Stimulated activated naive CD4-positive, alpha-beta T cell (primary cell): ENCODE results near the gene SPC24.
"Not testable (repeated sequence)": the region's sequence is repeated elsewhere in the genome, so short reads cannot be mapped to it uniquely, and the experiment has no call there.

Experiments used
- DNase-seq, 6 experiments: peaks; one replicate each; lab custom pipeline; 2025; lab: John Stamatoyannopoulos, UW

The SPC24 gene

GRCh38 chr19:11164879-11165406, 9.4 kb upstream of the SPC24 start:
- no peak for DNase-seq

GRCh38 chr19:11164296-11164695, 8.7 kb upstream of the SPC24 start:
- DNase-seq: no peak

DNA sequence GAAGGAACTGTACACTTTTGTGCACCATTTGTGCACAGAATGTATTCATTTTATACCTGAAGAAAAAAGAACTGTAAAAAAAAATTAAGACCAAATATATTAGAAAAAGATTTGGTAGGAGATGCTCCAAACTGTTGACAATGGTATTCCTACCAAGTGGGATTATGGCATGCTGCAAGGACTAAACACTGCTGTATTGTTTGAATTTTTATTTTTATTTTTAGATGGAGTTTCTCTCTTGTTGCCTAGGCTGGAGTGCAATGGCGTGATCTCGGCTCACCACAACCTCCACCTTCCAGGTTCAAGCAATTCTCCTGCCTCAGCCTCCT, 4.8 kb upstream of the SPC24 start:
- DNase-seq: not testable (repeated sequence)

GRCh38 chr19:11159598-11160439, 4.2 kb upstream of the SPC24 start:
- no peak for DNase-seq

DNA sequence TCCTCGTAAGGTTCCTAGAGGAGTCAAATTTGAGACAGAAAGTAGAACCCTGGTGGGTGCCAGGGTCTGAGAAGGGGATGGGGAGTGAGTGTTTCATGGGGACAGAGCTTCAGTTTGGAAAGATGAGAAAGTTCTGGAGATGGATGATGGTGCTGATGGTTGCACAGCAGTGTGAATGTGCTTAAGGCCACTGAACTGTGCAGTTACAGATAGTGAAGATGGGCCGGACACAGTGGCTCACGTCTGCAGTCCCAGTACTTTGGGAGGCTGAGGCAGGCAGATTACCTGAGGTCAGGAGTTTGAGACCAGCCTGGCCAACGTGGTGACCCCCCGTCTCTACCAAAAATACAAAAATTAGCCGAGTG, 917 bp downstream of the SPC24 start:
- no peak for DNase-seq

DNA sequence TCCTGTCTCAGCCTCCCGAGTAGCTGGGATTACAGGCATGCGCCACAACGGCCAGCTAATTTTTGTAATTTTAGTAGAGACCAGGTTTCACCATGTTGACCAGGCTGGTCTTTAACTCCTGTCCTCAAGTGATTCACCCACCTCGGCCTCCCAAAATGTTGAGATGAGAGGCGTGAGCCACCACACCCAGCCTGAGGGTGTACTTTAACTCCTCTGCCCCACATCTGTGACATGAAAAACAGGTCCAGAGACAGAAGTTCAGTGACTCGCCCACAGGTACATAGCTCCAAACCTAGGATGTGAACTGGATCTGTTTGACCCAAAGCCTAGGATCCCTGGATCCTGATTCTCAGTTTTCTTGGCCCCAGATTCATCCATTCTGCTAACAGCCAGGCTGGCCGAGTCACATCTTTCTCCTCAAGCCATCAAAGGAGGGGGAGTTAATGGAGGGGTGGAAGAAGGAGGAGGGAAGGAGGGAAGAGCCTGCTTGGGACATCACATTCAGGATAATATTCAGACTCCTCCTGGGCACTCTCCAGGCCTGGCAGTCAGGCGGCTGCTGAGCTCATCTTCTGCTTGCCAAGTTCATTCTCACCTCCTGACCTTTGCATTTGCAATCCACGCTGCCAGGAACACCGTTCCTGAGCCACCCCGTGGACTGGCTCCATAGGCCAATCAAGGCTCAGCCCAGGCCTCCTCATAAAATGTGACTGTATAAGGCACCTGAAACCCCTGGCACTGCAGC, 3.1 kb downstream of the SPC24 start:
- no peak for DNase-seq

DNA sequence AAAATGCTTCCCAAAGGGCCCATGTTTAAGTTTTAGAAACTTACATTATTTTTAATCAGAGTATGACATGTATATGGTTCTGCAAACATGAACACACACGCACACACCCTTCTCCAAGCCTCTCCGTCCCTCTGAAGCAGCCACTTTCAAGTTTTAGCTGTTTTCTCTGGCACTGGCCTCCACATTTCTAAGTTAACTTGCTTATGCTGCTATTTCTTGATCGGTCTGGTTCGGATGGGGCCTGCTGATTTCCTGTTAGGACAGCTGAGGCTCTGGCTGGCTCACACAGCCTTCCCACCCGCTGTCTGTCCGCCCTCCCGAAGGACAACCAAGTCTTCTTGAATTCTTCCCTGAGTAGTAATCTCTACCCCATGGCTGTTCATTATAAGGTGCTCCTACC, 4.4 kb downstream of the SPC24 start:
- no peak for DNase-seq

GRCh38 chr19:11148001-11148400, 7.6 kb downstream of the SPC24 start:
- DNase-seq: no peak

DNA sequence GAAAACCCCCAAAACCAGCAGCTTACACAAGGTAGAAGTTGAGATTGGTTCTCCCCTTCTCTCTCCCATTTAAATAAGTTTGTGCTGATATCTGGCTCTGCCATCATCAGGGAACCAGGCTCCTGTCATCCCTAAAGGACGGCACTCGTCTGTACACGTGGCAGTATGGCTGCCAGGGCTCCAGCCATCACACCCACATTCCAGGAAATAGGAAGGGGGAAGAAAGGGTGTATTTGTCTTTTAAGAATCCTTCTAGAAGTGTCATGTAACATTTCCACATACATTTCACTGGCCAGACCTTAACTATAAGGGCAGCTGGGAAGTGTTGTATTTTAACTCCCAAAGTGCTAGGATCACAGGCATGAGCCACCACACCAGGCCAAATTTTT, 10.1 kb downstream of the SPC24 start:
- no peak for DNase-seq

- DNase-seq: no peak
These were observed 12.9 kb downstream of the SPC24 start for GRCh38 chr19:11142528-11143171.

DNA sequence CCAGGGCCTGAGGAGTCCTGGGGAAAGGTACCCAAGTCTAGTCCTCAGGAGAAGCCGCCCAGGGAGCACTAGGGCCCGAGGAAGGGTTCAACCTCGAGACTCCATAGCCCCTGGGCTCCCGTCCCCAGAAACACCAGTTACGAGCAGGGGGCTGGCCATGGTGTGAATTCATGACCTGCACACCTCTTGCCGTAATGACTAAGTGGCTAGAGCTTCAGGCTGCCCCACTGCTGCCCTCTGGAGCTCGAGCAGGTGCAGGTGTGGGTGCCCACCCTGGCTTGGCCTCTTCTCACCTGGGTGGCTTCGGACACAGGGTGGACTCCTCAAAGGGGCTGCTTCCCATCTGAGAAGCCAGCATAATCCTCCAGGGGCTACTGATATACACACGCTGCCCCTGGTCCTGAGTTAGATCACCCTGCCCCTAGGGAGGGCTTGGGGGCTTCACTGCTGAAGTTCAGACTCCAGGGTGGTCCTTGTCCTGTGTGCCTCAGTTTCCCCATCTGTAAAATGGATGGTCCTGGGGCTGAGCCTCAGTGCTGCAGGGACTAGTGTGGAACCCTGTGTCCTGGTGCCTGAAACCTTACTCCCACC, 13.6 kb downstream of the SPC24 start:
- no peak for DNase-seq

DNA sequence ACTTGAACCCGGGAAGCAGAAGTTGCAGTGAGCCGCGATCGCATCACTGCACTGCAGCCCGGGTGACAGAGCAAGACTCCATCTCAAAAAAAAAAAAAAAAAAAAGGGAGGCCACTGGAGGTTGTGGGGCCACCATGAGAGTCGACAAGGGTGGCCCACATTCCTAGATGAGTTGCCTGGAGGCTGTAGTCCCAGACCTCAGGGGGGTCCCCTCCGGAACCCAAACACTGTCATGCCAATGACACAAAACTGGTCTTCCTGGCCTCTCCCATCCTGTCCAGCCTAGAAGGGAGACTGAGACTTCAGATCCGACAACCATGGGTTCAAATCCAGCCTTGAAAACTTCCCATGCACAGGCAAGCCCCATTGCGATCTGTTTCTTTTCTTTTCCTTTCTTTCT, 14.7 kb downstream of the SPC24 start:
- DNase-seq: no peak

DNA sequence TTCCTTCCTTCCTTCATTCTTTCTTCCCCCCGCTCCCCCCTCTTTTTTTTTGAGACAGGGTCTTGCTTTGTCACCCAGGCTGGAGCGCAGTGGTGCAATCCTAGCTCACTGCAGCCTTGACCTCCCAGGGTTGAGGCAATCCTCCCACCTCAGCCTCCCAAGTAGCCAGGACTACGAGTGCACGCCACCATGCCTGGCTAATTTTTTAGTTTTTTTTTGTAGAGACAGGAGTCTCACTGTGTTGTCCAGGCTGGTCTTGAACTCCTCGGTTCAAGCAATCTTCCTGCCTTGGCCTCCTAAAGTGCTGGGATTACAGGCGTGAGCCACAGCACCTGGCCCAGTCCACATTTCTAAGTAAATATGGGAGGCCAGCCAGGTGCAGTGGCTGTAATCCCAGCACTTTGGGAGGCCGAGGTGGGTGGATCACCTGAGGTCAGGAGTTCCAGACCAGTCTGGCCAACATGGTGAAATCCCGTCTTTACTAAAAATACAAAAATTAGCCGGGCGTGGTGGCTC, 15.5 kb downstream of the SPC24 start:
- DNase-seq: not testable (repeated sequence)

DNA sequence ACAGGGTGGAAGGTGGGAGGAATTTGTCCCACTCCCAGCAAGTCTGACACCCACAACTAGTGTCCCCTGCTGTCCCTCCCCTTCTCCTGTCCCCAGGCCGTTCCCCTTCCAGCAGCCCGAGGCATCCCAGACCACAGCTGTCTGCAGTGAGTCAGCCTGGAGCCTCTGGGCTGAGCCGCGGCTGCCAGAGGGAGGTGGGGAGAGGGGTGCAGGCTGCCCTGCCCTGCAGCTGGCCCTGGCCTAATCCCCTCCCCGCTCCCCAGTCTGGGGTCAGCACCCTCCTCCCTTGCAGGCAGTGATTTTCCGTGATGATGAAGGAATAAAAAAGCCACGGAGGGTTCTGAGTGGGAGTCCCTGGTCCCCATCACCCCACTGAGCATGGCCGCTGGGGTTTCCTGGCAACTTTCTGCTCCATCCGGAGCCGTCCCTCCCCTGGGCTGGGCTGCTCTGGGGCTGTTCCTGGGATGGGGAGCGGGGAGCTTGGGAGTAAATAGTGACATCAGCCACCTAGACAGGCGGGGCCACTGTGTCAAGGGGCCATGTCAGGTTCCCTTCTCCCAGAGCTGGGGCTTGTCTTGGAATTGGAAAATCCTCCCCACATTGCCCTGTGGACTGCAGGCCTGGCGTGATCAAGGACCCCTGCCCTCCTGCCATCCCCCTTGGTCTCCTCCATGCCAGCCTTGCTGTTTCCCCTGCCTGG, 16.8 kb downstream of the SPC24 start:
- no peak for DNase-seq

DNA sequence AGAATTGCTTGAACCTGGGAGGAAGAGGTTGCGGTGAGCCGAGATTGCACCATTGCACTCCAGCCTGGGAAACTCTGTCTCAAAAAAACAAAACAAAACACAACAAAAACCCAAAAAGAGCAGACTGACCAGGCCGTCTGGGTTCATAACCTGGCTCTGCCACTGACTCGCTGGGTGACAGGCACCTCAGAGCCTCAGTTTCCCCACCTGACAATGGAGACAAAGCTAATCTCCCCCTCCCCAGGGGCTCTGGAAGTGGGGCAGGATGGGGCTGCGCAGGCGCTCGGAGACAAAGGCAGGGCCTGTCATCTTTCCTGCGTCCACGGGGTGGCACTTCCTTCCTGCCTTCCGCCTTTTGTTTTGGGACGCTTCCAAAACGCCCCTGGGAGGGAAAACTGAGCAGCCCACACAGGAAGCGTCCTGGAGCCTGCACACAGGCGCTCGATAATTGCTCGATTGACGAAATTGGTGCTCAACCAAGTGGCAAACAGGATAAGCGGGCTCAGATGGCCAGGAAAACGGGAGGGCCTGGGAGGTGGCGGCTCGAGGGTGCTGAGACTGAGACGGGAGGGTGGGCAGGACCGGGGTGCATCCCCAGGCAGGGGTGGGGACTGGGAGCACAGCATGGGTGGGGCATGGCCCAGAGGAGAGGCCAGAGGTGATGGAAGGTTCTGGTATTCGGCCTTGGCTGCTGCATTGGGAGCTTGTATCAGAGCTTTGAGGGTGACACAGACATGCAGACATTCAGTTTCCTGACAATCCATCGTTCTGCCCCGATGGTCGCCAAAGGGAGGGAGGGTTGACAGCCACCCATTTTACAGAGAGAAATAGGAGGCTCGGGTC, 17.8 kb downstream of the SPC24 start:
- DNase-seq: peak; percentile 35 to 57 (median 46)

DNA sequence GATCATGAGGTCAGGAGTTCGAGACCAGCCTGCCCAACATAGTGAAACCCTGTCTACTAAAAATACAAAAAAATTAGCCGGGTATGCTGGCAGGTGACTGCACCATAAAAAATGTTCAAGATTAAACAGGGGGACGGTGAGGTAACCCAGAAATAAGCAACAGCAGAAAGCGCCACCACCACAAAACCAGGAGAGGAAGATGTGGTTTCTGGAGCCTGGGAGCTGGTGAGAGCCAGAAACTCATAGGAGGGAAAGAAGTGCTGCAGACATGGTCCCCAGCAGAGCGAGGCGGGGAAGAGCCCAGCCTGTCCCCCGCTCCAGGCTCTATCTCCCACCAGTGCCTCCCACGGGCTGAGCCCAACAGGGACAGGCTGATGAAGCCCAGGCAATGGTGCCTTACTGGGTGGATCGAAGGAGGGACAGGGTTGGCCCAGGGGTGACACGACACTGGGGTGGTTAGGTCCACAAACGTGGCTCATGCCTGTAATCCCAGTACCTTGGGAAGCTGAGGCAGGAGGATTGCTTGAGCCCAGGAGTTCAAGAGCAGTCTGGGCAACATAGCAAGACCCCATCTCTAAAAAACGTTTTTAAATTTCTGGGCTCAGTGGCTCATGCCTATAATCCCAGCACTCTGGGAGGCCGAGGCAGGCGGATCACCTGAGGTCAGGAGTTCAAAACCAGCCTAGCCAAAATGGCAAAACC, 19.0 kb downstream of the SPC24 start:
- DNase-seq: no peak

- no peak for DNase-seq
These were observed 24.1 kb downstream of the SPC24 start for GRCh38 chr19:11131471-11131870.

DNA sequence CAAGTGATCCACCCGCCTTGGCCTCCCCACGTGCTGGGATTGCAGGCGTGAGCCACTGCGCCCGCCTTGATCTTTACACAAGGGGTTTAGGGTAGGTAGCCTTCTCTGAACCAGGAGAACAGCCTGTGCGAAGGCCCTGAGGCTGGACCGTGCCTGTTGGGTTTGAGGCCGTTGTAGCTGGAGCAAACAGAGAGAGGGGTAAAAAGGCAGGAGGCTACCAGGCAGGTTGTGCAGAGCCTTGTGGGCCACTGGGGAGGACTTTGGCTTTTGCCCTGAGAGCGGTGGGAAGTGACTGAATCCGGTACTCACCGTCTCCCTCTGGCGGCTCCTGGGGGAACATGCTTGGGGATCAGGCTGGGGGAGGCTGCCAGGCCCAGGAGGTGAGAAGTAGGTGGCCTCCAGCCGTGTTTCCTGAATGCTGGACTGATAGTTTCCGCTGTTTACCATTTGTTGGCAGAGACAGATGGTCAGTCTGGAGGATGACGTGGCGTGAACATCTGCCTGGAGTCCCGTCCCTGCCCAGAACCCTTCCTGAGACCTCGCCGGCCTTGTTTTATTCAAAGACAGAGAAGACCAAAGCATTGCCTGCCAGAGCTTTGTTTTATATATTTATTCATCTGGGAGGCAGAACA, 24.6 kb downstream of the SPC24 start:
- DNase-seq: peak; percentile 19 to 73 (median 59)

DNA sequence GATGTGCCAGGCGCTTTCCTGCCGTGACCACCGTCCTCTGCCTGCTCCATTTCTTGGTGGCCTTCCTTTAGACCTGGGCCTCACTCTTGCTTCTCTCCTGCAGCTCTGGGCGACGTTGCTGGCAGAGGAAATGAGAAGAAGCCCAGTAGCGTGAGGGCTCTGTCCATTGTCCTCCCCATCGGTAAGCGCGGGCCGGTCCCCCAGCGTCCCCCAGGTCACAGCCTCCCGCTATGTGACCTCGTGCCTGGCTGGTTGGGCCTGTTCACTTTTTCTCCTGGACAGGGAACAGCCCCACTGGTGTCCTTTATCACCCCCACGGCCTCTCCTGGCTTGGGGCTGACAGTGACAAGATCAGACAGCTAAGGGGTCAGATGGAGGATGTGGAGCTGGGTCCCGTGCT, 27.7 kb downstream of the SPC24 start:
- DNase-seq: no peak
